Stimulated activated CD4-positive, alpha-beta T cell treated with anti-CD3 and anti-CD28 coated beads, Interleukin-1b, Interleukin-23, amount 100 ng/mL, for 1 hour (primary cell): Measurements from ENCODE around the gene FHIT.

Experiments used
- DNase-seq, 2 donors: peaks; one replicate each; pipeline ENCODE4 v3.0.0-alpha.2; 2020; ENCODE audit warnings: low read depth in 2 of 2

The FHIT gene

DNA sequence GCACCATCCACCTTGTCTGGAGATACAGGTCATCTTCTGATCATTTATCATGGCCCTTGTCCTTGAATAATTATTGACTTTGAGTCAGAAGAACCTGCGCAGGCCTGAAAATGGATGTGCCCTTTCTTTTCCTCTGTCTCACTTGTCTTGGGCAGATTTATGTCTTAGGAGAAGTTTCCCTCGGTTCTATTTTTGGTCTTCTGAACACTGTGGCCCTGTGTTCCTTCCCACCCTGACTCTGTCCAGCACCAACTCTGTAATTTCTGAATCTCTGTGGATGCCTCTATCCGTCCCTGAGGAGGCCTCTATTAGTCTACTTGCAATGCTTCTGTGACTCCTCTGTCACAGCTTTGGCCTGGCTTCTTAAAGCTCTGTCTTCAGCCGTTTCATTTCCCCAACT lies 1520.7 kb downstream of the FHIT start:
- no peak for DNase-seq

DNA sequence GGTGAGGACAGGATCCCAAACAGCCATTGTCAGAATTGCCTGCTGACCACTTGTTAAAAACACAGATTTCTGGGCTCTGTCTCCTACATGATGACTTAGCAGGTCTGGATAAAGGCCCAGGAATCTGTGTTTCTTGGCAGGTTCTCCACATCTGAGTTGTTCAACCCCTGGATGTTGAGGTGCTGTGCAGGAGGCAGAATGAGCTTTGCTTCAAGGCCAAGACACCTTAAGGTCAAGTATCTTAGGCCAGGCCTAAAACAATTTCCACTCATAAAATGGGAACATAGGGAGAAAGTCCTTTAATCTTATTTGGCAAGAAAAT lies 1522.7 kb downstream of the FHIT start:
- DNase-seq: no peak

DNA sequence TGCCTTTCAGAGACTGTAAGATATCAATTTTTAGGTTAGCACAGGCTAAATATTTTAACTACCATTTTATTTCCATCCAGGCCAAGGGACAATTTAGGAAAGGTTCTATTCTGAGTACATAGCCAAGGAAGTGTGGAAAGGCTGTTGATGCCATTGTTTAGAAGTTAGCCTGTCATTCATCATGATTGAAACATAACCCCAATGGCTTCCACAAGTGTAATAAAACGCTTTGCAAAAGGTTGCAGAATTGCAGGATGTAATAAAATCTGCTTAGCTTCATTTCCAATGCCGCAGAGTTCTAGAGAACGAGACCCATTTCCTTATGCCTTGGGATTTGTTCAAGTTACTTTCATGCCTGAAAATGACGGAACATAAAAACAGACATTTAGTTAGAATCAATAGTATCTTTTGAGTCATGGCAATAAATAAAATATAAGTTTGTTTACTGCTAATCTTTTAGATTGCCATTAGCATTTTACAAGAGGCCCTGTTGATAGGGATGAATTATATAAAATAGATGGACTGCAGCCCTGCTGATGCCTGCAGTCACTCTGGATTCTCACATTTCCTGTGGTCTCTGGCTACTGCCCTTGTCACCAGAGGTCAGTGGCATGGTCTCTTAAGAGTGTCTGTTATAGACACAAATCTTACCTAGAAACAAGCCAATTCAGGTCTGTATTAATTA lies 1523.2 kb downstream of the FHIT start:
- no peak for DNase-seq

DNA sequence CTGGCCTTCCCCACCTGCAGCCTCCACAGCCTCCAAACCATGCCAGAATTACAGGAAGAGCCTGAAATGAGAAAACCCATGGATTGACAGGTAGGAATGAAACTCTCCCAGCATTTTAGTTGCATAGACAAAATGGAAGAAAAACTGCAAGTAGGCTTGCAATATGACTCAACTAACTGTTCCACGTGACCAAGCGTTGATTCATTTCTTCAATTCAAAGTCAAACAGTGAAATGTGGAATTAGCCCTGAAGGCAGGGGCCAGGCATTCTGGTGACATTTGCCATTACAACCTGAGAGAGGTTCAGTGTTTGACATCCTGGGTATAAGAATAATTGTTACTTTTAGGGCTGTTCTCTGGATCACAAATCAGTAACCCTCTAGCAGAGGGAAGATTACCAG lies 1525.0 kb downstream of the FHIT start:
- DNase-seq: no peak

DNA sequence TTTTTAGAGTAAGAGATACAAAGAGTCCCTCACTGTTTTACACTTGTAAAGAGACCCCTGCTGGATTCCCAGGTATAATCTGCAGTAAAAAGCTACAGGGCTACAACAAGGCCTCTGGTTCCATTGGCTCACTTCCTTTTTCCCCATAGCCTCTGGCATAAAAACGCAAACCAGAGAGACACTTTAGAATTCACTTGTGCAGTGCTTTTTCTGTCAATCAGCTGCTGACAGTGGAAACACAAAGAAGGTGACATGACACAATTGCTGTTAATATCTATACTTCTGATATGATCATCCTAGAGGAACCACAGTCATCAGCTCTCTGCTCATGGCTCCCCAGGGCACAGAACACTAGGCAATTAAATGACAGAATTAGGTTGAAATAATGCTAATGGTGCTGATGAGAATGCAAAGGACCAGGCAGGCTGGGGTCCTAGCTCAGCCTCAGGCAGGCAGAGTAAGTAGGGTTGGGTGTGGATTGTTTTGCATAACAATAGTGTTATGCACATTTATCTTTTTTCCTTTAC lies 1533.5 kb downstream of the FHIT start:
- no peak for DNase-seq

DNA sequence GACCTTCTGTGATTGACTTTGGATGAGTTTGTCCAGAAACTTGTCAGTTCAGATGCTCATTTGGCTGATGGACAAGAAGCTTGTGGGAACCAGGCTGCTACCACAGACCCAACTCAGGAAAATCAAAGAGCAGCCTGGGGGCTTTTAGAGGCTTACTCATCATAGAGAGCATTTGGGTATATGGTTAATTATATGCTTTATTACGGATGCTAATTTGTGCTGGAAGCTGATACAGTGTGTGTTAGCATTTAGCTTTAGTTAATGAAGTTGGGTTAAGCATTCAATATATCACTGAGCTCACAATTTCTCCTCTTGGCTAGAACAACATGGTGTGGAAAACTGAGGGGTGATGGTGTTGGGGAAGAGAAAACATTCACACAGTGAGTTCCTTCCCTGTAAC lies 1537.2 kb downstream of the FHIT start:
- no peak for DNase-seq

DNA sequence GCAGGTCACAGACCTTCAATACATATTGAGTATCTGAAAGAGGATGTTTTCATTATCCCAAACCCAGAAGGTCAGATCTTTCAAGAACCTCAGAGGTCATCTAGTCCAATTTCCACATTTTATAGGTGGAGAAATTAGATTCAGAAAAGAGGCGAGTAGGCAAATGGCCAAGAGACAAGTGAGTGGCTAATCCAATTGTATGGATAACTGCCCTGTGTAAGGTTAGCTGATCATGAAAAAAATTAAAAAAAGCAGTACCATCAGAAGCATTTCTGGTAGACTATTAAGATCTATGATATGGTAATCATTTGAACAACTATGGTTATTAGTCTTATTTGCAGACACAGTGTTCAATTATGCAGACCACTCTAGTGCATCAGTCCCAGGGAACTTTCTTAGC lies 1540.7 kb downstream of the FHIT start:
- no peak for DNase-seq

DNA sequence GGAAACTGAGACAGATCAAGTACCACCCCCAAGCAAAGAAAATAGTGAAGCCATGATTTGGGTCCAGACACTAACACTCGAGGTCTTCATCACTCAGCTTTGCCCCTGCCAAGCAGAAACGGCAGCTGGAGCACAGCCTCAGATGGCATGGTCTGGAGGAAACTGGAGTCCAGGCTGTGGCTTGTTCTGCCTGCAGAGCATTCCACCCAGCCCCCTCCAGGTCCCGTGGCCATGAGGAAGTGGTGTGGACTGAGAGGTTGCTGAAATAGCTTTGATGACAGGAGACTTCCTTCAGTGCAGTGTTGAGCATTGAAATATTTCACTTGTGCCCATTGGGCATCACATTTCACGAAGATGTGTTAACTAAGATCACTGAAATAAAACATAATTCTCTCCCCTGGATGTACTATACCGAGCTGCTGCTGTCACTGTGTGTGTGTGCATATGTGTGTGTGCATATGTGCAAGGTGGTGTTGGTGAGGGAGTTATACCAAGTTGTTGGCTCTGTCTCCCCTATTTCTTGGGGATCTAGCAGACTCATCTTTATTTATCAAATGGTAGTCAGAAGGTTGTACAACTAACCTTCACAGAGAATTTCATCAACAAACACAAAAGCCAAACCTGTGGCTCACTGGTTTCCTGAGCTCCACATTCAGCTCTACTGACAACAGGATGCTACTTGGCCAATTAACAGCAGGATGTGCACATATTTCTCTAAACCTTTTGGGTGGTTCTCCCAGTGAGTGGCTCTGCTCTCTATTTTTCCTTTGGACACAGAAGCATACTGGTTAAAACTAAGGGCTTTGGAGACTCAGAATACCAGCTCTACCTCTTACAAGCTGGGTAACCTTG lies 1541.3 kb downstream of the FHIT start:
- no peak for DNase-seq

DNA sequence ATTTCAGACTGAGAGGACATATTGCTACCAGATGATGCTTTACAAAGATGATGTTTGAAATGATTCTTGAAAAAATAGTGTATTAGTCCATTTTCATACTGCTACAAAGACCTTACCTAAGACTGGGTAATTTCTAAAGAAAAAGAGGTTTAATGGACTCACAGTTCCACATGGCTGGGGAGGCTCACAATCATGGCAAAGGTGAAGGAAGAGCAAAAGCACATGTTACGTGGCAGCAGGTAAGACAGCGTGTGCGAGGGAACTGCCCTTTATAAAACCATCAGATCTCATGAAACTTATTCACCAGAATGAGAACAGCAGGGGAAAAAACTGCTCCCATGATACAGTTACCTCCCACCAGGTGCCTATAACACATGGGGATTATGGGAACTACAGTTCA lies 1543.0 kb downstream of the FHIT start:
- DNase-seq: no peak

DNA sequence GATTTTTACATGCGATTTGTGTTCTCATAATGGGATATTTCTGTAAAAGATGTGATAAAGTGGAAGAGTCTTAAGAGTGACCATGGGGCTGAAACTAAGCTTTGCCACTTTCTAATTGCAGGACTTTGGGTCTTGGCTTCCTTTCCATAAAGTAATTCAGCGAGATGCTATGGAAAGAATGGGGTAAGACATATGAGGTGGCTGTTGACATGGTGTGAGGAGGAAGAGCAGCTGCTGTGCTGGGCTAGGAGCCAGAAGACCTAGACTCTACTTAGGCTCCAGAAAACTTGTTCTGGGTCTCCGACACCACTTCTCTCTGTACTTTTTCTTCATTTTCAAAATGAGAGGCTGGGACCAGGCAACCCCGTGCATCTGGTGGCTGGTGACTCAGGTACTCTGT lies 1547.0 kb downstream of the FHIT start:
- no peak for DNase-seq

DNA sequence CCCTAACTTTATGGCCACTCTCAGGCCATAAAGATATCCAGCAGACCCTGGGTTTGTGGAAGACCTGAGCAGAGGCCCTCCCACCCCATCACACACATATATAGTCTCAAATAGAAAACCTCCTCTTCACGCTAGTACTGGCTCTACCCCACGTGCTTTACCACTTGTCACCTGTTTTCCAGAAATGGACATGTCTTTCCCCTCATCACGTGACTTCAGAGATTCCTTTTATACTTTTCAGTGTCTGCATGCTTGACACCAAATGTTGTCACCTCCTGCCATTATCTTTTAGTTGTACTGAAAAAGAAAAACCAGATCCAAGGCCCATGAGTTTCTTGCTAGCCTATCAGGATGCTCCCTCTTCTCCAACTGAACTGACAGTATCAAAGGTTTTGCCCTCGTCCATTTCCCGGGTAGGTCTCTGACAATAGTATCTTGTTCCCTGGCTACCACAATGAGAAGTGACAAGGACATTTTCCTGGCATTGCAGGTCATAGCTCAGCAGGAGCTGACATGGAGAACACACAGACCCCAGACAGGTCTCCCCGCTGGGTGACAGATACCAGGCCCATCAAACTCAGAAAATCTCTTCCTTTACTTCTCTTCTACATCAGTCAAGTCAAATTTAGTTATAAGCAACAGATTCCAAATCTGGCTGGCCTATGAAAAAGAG lies 1551.5 kb downstream of the FHIT start:
- no peak for DNase-seq
